Chondrocyte (in vitro differentiated cells): ENCODE measurements around the gene BDNF. TPM values are rescaled to one million over a fixed set of nuclear protein-coding genes. Genes with fewer than 3 reads are reported as not detected.

ENCODE experiments used
- DNase-seq: peaks from one replicate; pipeline ENCODE4 v3.0.0; 2021; ENCODE audit warnings: mixed read lengths, low spot score
- H3K27ac Mint-ChIP-seq: one replicate; pipeline ENCODE4 v1.8.0; 2021; ENCODE audit warnings: mild to moderate bottlenecking, moderate library complexity, mixed read lengths; ENCODE audit not compliant: unreplicated experiment
- H3K27me3 Mint-ChIP-seq: 2 replicates; pipeline ENCODE4 v1.8.0; 2021; ENCODE audit warnings: low read depth, mixed read lengths
- H3K36me3 Mint-ChIP-seq: 2 replicates; pipeline ENCODE4 v1.8.0; 2021; ENCODE audit warnings: low read depth, mixed read lengths
- H3K4me1 Mint-ChIP-seq: 2 replicates; pipeline ENCODE4 v1.8.0; 2021; ENCODE audit warnings: low read depth, mild to moderate bottlenecking, mixed read lengths
- H3K4me3 Mint-ChIP-seq: one replicate; pipeline ENCODE4 v1.8.0; 2021; ENCODE audit warnings: mild to moderate bottlenecking, moderate library complexity, mixed read lengths; ENCODE audit not compliant: unreplicated experiment
- H3K9me3 Mint-ChIP-seq: 2 replicates; pipeline ENCODE4 v1.8.0; 2021; ENCODE audit warnings: low read depth, mixed read lengths
- CTCF ChIP-seq: fragments of 200-600 bp; sonication (generic); IDR thresholded peaks from 2 replicates; pipeline ENCODE4 v1.5.0; 2021; ENCODE audit warnings: antibody characterized with exemption, mild to moderate bottlenecking, moderate library complexity
- total RNA-seq: library from RNA; stranded (reverse); gene quantifications from 3 replicates; pipeline ENCODE4 v1.2.1, GENCODE V29; 2021

The BDNF gene
- total RNA-seq, 1 donor from 2014 or later: 4.1 TPM

GRCh38 chr11:27694992-27695391, 5.3 kb downstream of the BDNF start:
- peak; percentile 87 for TF ChIP-seq CTCF
- Mint-ChIP-seq H3K9me3 (no peaks in the 10 kb centered on the region), H3K4me3 (no peak overlapping the region), H3K4me1 (peaks cover 41% of the 10 kb centered on the region), H3K27ac (no peak overlapping the region), H3K36me3 (no peaks in the 10 kb centered on the region), H3K27me3 (no peaks in the 10 kb centered on the region)
- DNase-seq: no peak

GRCh38 chr11:27693398-27693797, 6.9 kb downstream of the BDNF start:
- Mint-ChIP-seq H3K9me3 (no peaks in the 10 kb centered on the region), H3K36me3 (no peaks in the 10 kb centered on the region), H3K27ac (no peak overlapping the region), H3K4me1 (peaks cover 32% of the 10 kb centered on the region), H3K4me3 (no peak overlapping the region), H3K27me3 (no peaks in the 10 kb centered on the region)
- no peak for TF ChIP-seq CTCF
- DNase-seq: no peak

GRCh38 chr11:27692781-27693180, 7.5 kb downstream of the BDNF start:
- peaks cover 27% of the 10 kb centered on the region for H3K4me1 Mint-ChIP-seq
- no peak overlapping the region for H3K4me3 Mint-ChIP-seq
- H3K27me3 Mint-ChIP-seq: no peaks in the 10 kb centered on the region

GRCh38 chr11:27688076-27688475, 12.2 kb downstream of the BDNF start:
- no peak overlapping the region for H3K27ac Mint-ChIP-seq
- DNase-seq: no peak
- H3K4me1 Mint-ChIP-seq: peaks cover under 1% of the 10 kb centered on the region
- TF ChIP-seq CTCF: no peak
- peaks cover 5% of the 10 kb centered on the region for H3K36me3 Mint-ChIP-seq
- peaks cover 10% of the 10 kb centered on the region for H3K9me3 Mint-ChIP-seq
- no peaks in the 10 kb centered on the region for H3K27me3 Mint-ChIP-seq
- no peak overlapping the region for H3K4me3 Mint-ChIP-seq

More at GRCh38 chr11:27692781-27693180, 7.5 kb downstream of the BDNF start:
- no peak for DNase-seq
- H3K27ac Mint-ChIP-seq: no peak overlapping the region
- H3K9me3 Mint-ChIP-seq: no peaks in the 10 kb centered on the region
- no peaks in the 10 kb centered on the region for H3K36me3 Mint-ChIP-seq
- no peak for TF ChIP-seq CTCF

- no peak for TF ChIP-seq CTCF
- no peak for DNase-seq
- no peak overlapping the region for H3K27ac Mint-ChIP-seq
- no peaks in the 10 kb centered on the region for H3K4me1 Mint-ChIP-seq
- no peaks in the 10 kb centered on the region for H3K27me3 Mint-ChIP-seq
- no peak overlapping the region for H3K4me3 Mint-ChIP-seq
- H3K36me3 Mint-ChIP-seq: peaks cover 3% of the 10 kb centered on the region
- H3K9me3 Mint-ChIP-seq: peaks cover 13% of the 10 kb centered on the region
Measured at GRCh38 chr11:27681664-27682063, 18.6 kb downstream of the BDNF start.
